Mesenchymal stem cell (in vitro differentiated cells and primary cell): ENCODE data around the gene LENG9.

Experiments used
- DNase-seq: peaks from one replicate; pipeline ENCODE4 v3.0.0-alpha.2; 2013
- H2AFZ ChIP-seq: one replicate; pipeline ENCODE4 v1.6.1; 2013; ENCODE audit warnings: low read depth, mild to moderate bottlenecking, control low read depth, inconsistent platforms, low read length, moderate library complexity
- H2AK5ac ChIP-seq: 2 replicates; pipeline ENCODE4 v1.6.1; 2013; ENCODE audit warnings: low read length, moderate library complexity, mild to moderate bottlenecking, inconsistent platforms; ENCODE audit not compliant: severe bottlenecking
- H2BK120ac ChIP-seq: one replicate; pipeline ENCODE4 v1.6.1; 2013; ENCODE audit warnings: low read depth, mild to moderate bottlenecking, inconsistent platforms, low read length, moderate library complexity
- H2BK12ac ChIP-seq, 2 experiments: one replicate each; pipeline ENCODE4 v1.6.1; 2013; ENCODE audit warnings: inconsistent platforms in 2 of 2, low read length in 2 of 2, mild to moderate bottlenecking in 2 of 2, moderate library complexity in 2 of 2, control low read depth in 1 of 2
- H2BK15ac ChIP-seq: one replicate; pipeline ENCODE4 v1.6.1; 2013; ENCODE audit warnings: mild to moderate bottlenecking, low read depth, inconsistent platforms; ENCODE audit not compliant: poor library complexity, severe bottlenecking
- H2BK5ac ChIP-seq: 2 replicates; pipeline ENCODE4 v1.6.1; 2013; ENCODE audit warnings: low read depth, mild to moderate bottlenecking, low read length, control low read depth, inconsistent platforms; ENCODE audit not compliant: poor library complexity, severe bottlenecking
- H3K14ac ChIP-seq, 2 experiments: one replicate each; pipeline ENCODE4 v1.6.1; 2013; ENCODE audit warnings: inconsistent platforms in 2 of 2, low read length in 2 of 2, control low read depth in 1 of 2, mild to moderate bottlenecking in 1 of 2, moderate library complexity in 1 of 2
- H3K18ac ChIP-seq, 2 experiments: one replicate each; pipeline ENCODE4 v1.6.1; 2013; ENCODE audit warnings: inconsistent platforms in 2 of 2, low read length in 2 of 2, control low read depth in 1 of 2, low read depth in 1 of 2, mild to moderate bottlenecking in 1 of 2
- H3K23ac ChIP-seq, 2 experiments: one replicate each; pipeline ENCODE4 v1.6.1; 2013; ENCODE audit warnings: inconsistent platforms in 2 of 2, low read length in 2 of 2, mild to moderate bottlenecking in 2 of 2, moderate library complexity in 2 of 2, control low read depth in 1 of 2
- H3K27ac ChIP-seq: 2 replicates; pipeline ENCODE4 v1.5.1; 2013; ENCODE audit warnings: mild to moderate bottlenecking, moderate library complexity, low read length, control low read depth, inconsistent platforms; ENCODE audit not compliant: poor library complexity, severe bottlenecking
- H3K27me3 ChIP-seq, 2 experiments: 2 replicates each; pipeline versions ENCODE4 v1.6.1 to v1.7.0; 2013; ENCODE audit warnings: low read length in 2 of 2, mild to moderate bottlenecking in 2 of 2, moderate library complexity in 2 of 2, control low read depth in 1 of 2, inconsistent platforms in 1 of 2; ENCODE audit not compliant: control insufficient read depth in 1 of 2, insufficient read depth in 1 of 2
- H3K36me3 ChIP-seq, 2 experiments: 2 replicates each; pipeline versions ENCODE4 v1.6.1 to v1.7.0; 2013; ENCODE audit warnings: low read length in 2 of 2, control low read depth in 1 of 2, inconsistent platforms in 1 of 2, low read depth in 1 of 2, mild to moderate bottlenecking in 1 of 2; ENCODE audit not compliant: insufficient read depth in 2 of 2, control insufficient read depth in 1 of 2
- H3K4ac ChIP-seq, 2 experiments: one replicate each; pipeline ENCODE4 v1.6.1; 2013; ENCODE audit warnings: inconsistent platforms in 2 of 2, low read length in 2 of 2, mild to moderate bottlenecking in 2 of 2, moderate library complexity in 2 of 2, control low read depth in 1 of 2, low read depth in 1 of 2
- H3K4me1 ChIP-seq: 2 replicates; pipeline ENCODE4 v1.6.1; 2013; ENCODE audit warnings: low read depth, low read length, control low read depth; ENCODE audit not compliant: control insufficient read depth, insufficient read depth
- H3K4me2 ChIP-seq: 2 replicates; pipeline ENCODE4 v1.6.1; 2013; ENCODE audit warnings: low read length, mild to moderate bottlenecking, inconsistent platforms; ENCODE audit not compliant: poor library complexity, severe bottlenecking
- H3K4me3 ChIP-seq, 2 experiments: 2 replicates each; pipeline versions ENCODE4 v1.5.1 to v1.7.0; 2013; ENCODE audit warnings: low read length in 2 of 2, mild to moderate bottlenecking in 2 of 2, control low read depth in 1 of 2, low read depth in 1 of 2; ENCODE audit not compliant: insufficient read depth in 1 of 2
- H3K79me1 ChIP-seq: replicated peaks from 2 replicates; pipeline ENCODE4 v1.6.1; 2013; ENCODE audit warnings: mild to moderate bottlenecking, control low read depth, low read length, inconsistent platforms; ENCODE audit not compliant: poor library complexity, severe bottlenecking
- H3K9ac ChIP-seq: 2 replicates; pipeline ENCODE4 v1.7.0; 2013; ENCODE audit warnings: mild to moderate bottlenecking, low read length, moderate library complexity
- H3K9me3 ChIP-seq: 2 replicates; pipeline ENCODE4 v1.7.0; 2013; ENCODE audit warnings: mild to moderate bottlenecking, low read length; ENCODE audit not compliant: control insufficient read depth
- H4K8ac ChIP-seq: one replicate; pipeline ENCODE4 v1.6.1; 2013; ENCODE audit warnings: inconsistent platforms, mild to moderate bottlenecking, low read length, moderate library complexity
- H4K91ac ChIP-seq: one replicate; pipeline ENCODE4 v1.6.1; 2013; ENCODE audit warnings: mild to moderate bottlenecking, low read length, inconsistent platforms
- WGBS: methylation state at CpG from one replicate; pipeline ENCODE4 v1.1.7; 2013; ENCODE audit warnings: mixed read lengths; 5-methylcytosine and 5-hydroxymethylcytosine counted together

Gene LENG9

DNA sequence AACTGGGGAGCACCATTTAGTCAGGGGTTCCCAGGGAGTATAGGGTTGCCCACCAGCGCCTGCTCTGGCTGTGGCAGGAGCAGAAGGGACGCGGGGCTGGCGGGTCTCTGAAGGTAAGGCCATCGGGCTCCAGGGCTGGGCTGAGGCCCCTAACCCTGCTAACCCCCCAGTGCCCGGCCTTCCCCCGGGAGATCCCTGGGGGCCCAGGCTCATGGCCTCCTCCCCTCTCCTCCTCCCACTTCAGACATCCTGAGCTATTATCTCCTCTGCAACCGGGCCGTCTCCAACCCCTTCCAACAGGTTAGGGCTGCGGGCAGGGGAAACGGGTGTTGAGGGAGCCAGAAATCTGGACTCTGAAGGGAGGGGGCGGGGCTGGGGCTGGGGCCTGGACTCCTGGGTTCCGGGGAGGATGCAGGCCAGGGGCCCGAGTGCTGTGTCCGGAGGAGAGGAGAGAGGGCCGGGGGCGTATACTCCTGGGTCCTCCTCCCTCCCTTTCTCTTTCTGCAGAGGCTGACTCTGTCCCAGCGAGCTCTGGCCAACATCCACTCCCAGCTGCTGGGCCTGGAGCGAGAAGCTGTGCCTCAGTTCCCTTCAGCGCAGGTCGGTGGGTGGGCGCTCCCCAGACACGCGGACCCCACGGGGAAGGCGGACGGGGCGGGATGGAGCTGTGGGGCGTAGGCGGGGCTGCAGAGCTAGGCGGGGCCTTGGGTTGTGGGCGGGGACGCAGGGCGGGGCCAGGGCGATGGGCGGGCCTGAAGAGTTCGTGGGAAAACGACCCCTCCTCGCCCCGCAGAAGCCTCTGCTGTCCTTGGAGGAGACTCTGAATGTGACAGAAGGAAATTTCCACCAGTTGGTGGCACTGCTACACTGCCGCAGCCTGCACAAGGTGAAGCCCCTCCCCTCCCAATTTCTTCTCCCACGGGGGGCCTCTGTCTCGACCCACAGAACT lies 33.0 kb downstream of the LENG9 start:
- no peak overlapping the region for H3K14ac ChIP-seq
- H4K8ac ChIP-seq = no peak overlapping the region
- no peak overlapping the region for H2BK15ac ChIP-seq
- peaks cover 19 to 37% of the 10 kb centered on the region in 2 experiments for H3K27me3 ChIP-seq
- peak; percentile 68 for DNase-seq
- H3K9me3 ChIP-seq = no peaks in the 10 kb centered on the region
- peaks cover 4% of the 10 kb centered on the region for H3K79me1 ChIP-seq
- H3K23ac ChIP-seq = peak overlapping the region in 1 of 2 experiments; percentile 34
- no peak overlapping the region for H3K18ac ChIP-seq
- no peak overlapping the region for H3K4me3 ChIP-seq
- peak overlapping the region; percentile 54 for H2AFZ ChIP-seq
- 7% methylated on average over 30 of the region's 43 CpGs for WGBS
- no peak overlapping the region for H2AK5ac ChIP-seq
- no peak overlapping the region for H3K9ac ChIP-seq
- H2BK120ac ChIP-seq = peak overlapping the region; percentile 20
- peak overlapping the region in 1 of 2 experiments; percentile 35 for H3K4ac ChIP-seq
- H3K36me3 ChIP-seq = peaks cover 4 to 20% of the 10 kb centered on the region in 2 experiments
- peaks cover 28% of the 10 kb centered on the region for H3K4me1 ChIP-seq
- H2BK12ac ChIP-seq = peak overlapping the region in 1 of 2 experiments; percentile 37
- peak overlapping the region; percentile 53 for H3K4me2 ChIP-seq
- H2BK5ac ChIP-seq = no peak overlapping the region
- H4K91ac ChIP-seq = no peak overlapping the region
- no peak overlapping the region for H3K27ac ChIP-seq

DNA sequence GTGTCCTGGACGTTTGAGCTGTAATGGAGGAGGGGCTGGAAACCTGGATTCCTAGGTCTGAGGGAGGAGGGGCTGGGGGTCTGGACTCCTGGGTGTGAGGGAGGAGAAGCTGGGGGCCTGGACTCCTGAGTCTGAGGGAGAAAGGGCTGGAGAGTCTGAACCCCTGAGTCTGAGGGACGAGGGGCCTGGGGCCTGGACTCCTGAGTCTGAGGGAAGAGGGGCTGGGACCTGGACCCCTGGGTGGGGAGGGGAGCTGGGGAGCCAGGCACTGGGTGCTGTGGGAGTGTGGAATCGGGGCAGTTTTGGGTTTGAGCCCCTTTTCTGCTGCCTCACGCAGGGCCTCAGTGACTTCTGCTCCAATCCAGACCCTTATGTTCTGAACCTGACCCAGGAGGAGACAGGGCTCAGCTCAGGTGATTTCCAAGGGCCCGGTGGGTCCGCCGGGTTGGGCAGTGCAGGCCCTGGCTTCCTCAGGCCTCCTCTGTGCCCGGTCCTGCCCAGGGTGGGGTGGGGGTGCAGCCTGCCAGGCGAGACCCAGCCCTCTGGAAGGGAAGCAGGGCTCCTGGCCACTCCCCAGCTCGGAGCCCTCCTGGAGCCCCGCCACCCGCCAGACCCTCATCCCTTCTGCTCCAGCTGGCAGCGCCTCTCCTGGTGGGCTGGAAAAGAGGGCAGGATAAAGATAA lies 33.9 kb downstream of the LENG9 start:
- Histone ChIP-seq H2AFZ (no peak overlapping the region), H4K91ac (peak overlapping the region; percentile 28), H3K27ac (no peak overlapping the region), H3K18ac (no peak overlapping the region), H3K14ac (no peak overlapping the region), H3K4ac (no peak overlapping the region), H3K27me3 (peaks cover 19 to 38% of the 10 kb centered on the region in 2 experiments), H3K23ac (no peak overlapping the region), H3K4me1 (peaks cover 25% of the 10 kb centered on the region), H3K9ac (no peak overlapping the region), H2BK120ac (no peak overlapping the region), H2AK5ac (no peak overlapping the region), H3K4me2 (no peak overlapping the region), H2BK5ac (no peak overlapping the region), H3K79me1 (peaks cover under 1% of the 10 kb centered on the region), H4K8ac (peak overlapping the region; percentile 9), H3K4me3 (no peak overlapping the region), H2BK12ac (no peak overlapping the region), H3K9me3 (no peaks in the 10 kb centered on the region), H2BK15ac (no peak overlapping the region), H3K36me3 (peaks cover 4 to 11% of the 10 kb centered on the region in 2 experiments)
- WGBS = 71% methylated on average over 13 of the region's 13 CpGs
- DNase-seq = no peak

DNA sequence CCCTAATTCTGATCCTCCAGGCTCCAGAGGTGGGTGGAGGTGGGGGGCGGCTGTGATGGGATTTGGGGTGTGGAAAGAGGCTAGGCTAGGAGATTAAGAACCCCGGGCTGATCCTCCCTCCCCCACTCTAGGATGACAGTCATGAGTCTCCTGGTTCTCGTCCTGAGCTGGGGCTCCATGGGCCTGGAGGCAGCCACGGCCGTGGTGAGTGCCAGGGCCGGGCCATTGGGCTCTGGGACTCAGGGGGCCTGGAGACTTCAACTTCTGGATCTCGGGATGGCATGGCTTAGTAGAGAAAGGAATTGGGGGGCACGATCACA lies 34.4 kb downstream of the LENG9 start:
- Histone ChIP-seq H3K4me2 (no peak overlapping the region), H3K4me1 (peaks cover 22% of the 10 kb centered on the region), H3K27ac (no peak overlapping the region), H2BK5ac (no peak overlapping the region), H3K23ac (no peak overlapping the region), H2AFZ (no peak overlapping the region), H3K36me3 (peaks cover 0 to 5% of the 10 kb centered on the region in 2 experiments), H3K9ac (no peak overlapping the region), H3K9me3 (no peaks in the 10 kb centered on the region), H2BK15ac (no peak overlapping the region), H3K27me3 (peaks cover 19 to 38% of the 10 kb centered on the region in 2 experiments), H2BK120ac (no peak overlapping the region), H3K4ac (no peak overlapping the region), H2BK12ac (no peak overlapping the region), H3K14ac (no peak overlapping the region), H3K79me1 (no peaks in the 10 kb centered on the region), H4K91ac (no peak overlapping the region), H4K8ac (no peak overlapping the region), H3K4me3 (no peak overlapping the region), H3K18ac (no peak overlapping the region), H2AK5ac (no peak overlapping the region)
- 60% methylated on average over 7 of the region's 8 CpGs for WGBS
- DNase-seq = no peak
